ENCODE results near the gene BMPR1A. TPM values are rescaled to one million over a fixed set of nuclear protein-coding genes. Genes with fewer than 3 reads are reported as not detected.

Gene BMPR1A
- total and polyA plus RNA-seq, 2 of the 13 experiments (the other 11 are each of a cell fraction or from before 2014, with no cell fraction given) = 17.8 to 44.2 TPM

- ChIA-PET CTCF (ENCODE audit: low intra/inter-chr PET ratio, low total read pairs) (interaction anchor here (1.6 kb wide), 1 partner anchor 46 kb away, joined by 4 read pairs; no protein-coding TSS in a partner anchor), POLR2A (interaction anchor here (0.7 to 3.1 kb wide), 6 partner anchors 12 to 132 kb away, joined by 3 to 15 read pairs (median 4); no protein-coding TSS in a partner anchor)
- in situ Hi-C loops (cut with HindIII; ENCODE audit: extremely low pct_ligation_motif_present, low pct_unique_long_range_greater_than_20kb) = no loop called here
- Histone ChIP-seq H4K20me1 (ENCODE audit: insufficient read depth, low read length) (peaks cover 23% of the 10 kb centered on the region), H3K4me2 (ENCODE audit: low read depth, low read length) (peak overlapping the region; percentile 79), H3K9ac (ENCODE audit: insufficient read depth, low read depth, low read length) (peak overlapping the region; percentile 84), H3K27me3 (ENCODE audit: control insufficient read depth in 1 of 2, insufficient read depth in 2 of 2, low read length in 2 of 2) (no peaks in the 10 kb centered on the region; a peak in 1 of 5 replicates), H2AFZ (ENCODE audit: low read length) (no peak overlapping the region), H3K27ac (ENCODE audit: extremely low read length, insufficient read depth, low read length) (peak overlapping the region; percentile 83), H3K9me3 (ENCODE audit: low read length) (no peaks in the 10 kb centered on the region), H3K4me1 (ENCODE audit: insufficient read depth, low read length) (peaks cover 61% of the 10 kb centered on the region), H3K36me3 (replicated peaks in 1 of 2; ENCODE audit: control insufficient read depth in 1 of 2, insufficient read depth in 2 of 2, low read length in 2 of 2) (no peaks in the 10 kb centered on the region), H3K79me2 (ENCODE audit: insufficient read depth, low read length) (peaks cover 58% of the 10 kb centered on the region), H3K4me3 (replicated peaks in 1 of 3; ENCODE audit: insufficient read depth in 1 of 3, low read depth in 2 of 3, low read length in 3 of 3) (peak overlapping the region; percentile 82 to 94 (median 86))
- no TSS peak for BruUV-seq (replicated peaks)
- FAIRE-seq (no peak), ATAC-seq (no peak), DNase-seq (ENCODE audit: low spot score) (peak; percentile 62)
- 2% methylated on average over 37 of the region's 47 CpGs for WGBS (ENCODE audit: low lambda C conversion rate)
- intact Hi-C loops (cut with micrococcal nuclease; ENCODE audit: unreplicated experiment) = loop anchor here (5.0 kb wide), 1 partner anchor 140 kb away; no protein-coding TSS in a partner anchor
- TF ChIP-seq ZNF556 (CRISPR knock-in tag; IDR thresholded peaks at IDR 0.05; ENCODE audit: borderline replicate concordance) = no peak
- no peak for TF ChIP-seq NR2F1 (CRISPR knock-in tag; IDR thresholded peaks at IDR 0.05)
- 0 out of 2 replicates have a peak, but pooled peaks have one; percentile 13 for TF ChIP-seq ISL2 (CRISPR knock-in tag; IDR thresholded peaks at IDR 0.05)
- no peak for TF ChIP-seq SKI (IDR thresholded peaks at IDR 0.05; ENCODE audit: partially characterized antibody)
- no peak for TF ChIP-seq KLF9 (CRISPR knock-in tag; IDR thresholded peaks at IDR 0.05; ENCODE audit: low read depth)
- TF ChIP-seq ZFX (CRISPR knock-in tag; IDR thresholded peaks at IDR 0.05; ENCODE audit: low read depth) = 0 out of 2 replicates have a peak, but pooled peaks have one; percentile 16
- TF ChIP-seq NR0B2 (CRISPR knock-in tag; IDR thresholded peaks at IDR 0.05) = no peak
- TF ChIP-seq SOX5 (CRISPR knock-in tag; IDR thresholded peaks at IDR 0.05; ENCODE audit: borderline replicate concordance) = 0 out of 2 replicates have a peak, but pooled peaks have one; percentile 22
- no peak for TF ChIP-seq HDAC6 (IDR thresholded peaks at IDR 0.05; ENCODE audit: low read depth, low read length)
- TF ChIP-seq ZNF530 (CRISPR knock-in tag; IDR thresholded peaks at IDR 0.05; ENCODE audit: low read depth) = no peak
- peak; percentile 39; the same call in 1 of the 2 replicates for TF ChIP-seq SIN3A (IDR thresholded peaks at IDR 0.05; ENCODE audit: borderline replicate concordance, low read depth, low read length)
- 0 out of 2 replicates have a peak, but pooled peaks have one; percentile 9 for TF ChIP-seq ZNF652 (CRISPR knock-in tag; IDR thresholded peaks at IDR 0.05; ENCODE audit: borderline replicate concordance, low read depth)
- TF ChIP-seq TBL1XR1 (IDR thresholded peaks at IDR 0.05; ENCODE audit: borderline replicate concordance, low read length, partially characterized antibody) = no peak
- 0 out of 2 replicates have a peak, but pooled peaks have one; percentile 12 for TF ChIP-seq CEBPG (CRISPR knock-in tag; IDR thresholded peaks at IDR 0.05)
- 0 out of 2 replicates have a peak, but pooled peaks have one; percentile 15 for TF ChIP-seq SMAD3 (CRISPR knock-in tag; IDR thresholded peaks at IDR 0.05)
- TF ChIP-seq, protein P1, sequence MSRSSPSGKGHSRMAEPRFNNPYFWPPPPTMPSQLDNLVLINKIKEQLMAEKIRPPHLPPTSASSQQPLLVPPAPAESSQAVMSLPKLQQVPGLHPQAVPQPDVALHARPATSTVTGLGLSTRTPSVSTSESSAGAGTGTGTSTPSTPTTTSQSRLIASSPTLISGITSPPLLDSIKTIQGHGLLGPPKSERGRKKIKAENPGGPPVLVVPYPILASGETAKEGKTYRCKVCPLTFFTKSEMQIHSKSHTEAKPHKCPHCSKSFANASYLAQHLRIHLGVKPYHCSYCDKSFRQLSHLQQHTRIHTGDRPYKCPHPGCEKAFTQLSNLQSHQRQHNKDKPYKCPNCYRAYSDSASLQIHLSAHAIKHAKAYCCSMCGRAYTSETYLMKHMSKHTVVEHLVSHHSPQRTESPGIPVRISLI (CRISPR knock-in tag; IDR thresholded peaks at IDR 0.05; ENCODE audit: borderline replicate concordance) = 0 out of 2 replicates have a peak, but pooled peaks have one; percentile 33
- TF ChIP-seq KAT2B (IDR thresholded peaks at IDR 0.05; ENCODE audit: borderline replicate concordance, low read depth, low read length) = no peak
- TF ChIP-seq EP300 (IDR thresholded peaks at IDR 0.05; ENCODE audit: low read depth in 2 of 2, low read length in 2 of 2) = no peak
- TF ChIP-seq EP300 (CRISPR knock-in tag; IDR thresholded peaks at IDR 0.05; ENCODE audit: borderline replicate concordance) = no peak
- TF ChIP-seq FIP1L1 (IDR thresholded peaks at IDR 0.05; ENCODE audit: borderline replicate concordance, insufficient read depth, low read depth, low read length) = no peak
- peak; percentile 64 for TF ChIP-seq ATF7 (IDR thresholded peaks at IDR 0.05)
- no peak for TF ChIP-seq ATF7 (CRISPR knock-in tag; IDR thresholded peaks at IDR 0.05)
- TF ChIP-seq ZFP1 (CRISPR knock-in tag; IDR thresholded peaks at IDR 0.05) = no peak
- no peak for TF ChIP-seq NR2F6 (IDR thresholded peaks at IDR 0.05)
- TF ChIP-seq NR2F6 (CRISPR knock-in tag; IDR thresholded peaks at IDR 0.05) = no peak
Observed at GRCh38 chr10:86757113-86757972, 924 bp downstream of the BMPR1A start.

Measured in HepG2 (cell line).